Activated T-helper 1 cell treated with anti-CD3 and anti-CD28 coated beads, Interleukin-2, amount 50 U/mL, for 16 hours (primary cell): ENCODE data around the gene ANGEL2.
"Not testable (repeated sequence)": the region's sequence is repeated elsewhere in the genome, so short reads cannot be mapped to it uniquely, and the experiment has no call there.

Experiments
- DNase-seq, 2 donors: peaks; one replicate each; pipeline ENCODE4 v3.0.0-alpha.2; 2020; ENCODE audit warnings: low read depth in 1 of 2, low spot score in 1 of 2

ANGEL2 gene

GRCh38 chr1:213020016-213020415, 4.3 kb upstream of the ANGEL2 start:
- DNase-seq, result no peak

GRCh38 chr1:213019450-213019849, 3.8 kb upstream of the ANGEL2 start:
- no peak for DNase-seq

GRCh38 chr1:213017447-213018273, 2.0 kb upstream of the ANGEL2 start:
- DNase-seq, result no peak

- DNase-seq, result no peak
These were observed 1.0 kb downstream of the ANGEL2 start for GRCh38 chr1:213014642-213015041.

GRCh38 chr1:213008564-213008963, 7.1 kb downstream of the ANGEL2 start:
- DNase-seq, result no peak

- DNase-seq, result no peak
These were observed 12.4 kb downstream of the ANGEL2 start for GRCh38 chr1:213003256-213003655.

GRCh38 chr1:212994926-212995325, 20.7 kb downstream of the ANGEL2 start:
- DNase-seq, result no peak

- not testable (repeated sequence) for DNase-seq
These were observed 21.7 kb downstream of the ANGEL2 start for GRCh38 chr1:212993960-212994359.

- no peak for DNase-seq
These were observed 25.4 kb downstream of the ANGEL2 start for GRCh38 chr1:212990276-212990675.

- DNase-seq, result no peak
These were observed 27.9 kb downstream of the ANGEL2 start for GRCh38 chr1:212987702-212988322.

GRCh38 chr1:212986551-212986950, 29.1 kb downstream of the ANGEL2 start:
- no peak for DNase-seq

GRCh38 chr1:212984522-212985291, 31.0 kb downstream of the ANGEL2 start:
- no peak for DNase-seq

GRCh38 chr1:212983482-212983881, 32.2 kb downstream of the ANGEL2 start:
- no peak for DNase-seq

GRCh38 chr1:212982430-212983152, 33.1 kb downstream of the ANGEL2 start:
- no peak for DNase-seq

GRCh38 chr1:212981571-212982328, 33.9 kb downstream of the ANGEL2 start:
- DNase-seq, result no peak

GRCh38 chr1:212981025-212981495, 34.6 kb downstream of the ANGEL2 start:
- DNase-seq, result no peak

- DNase-seq, result no peak
These were observed 35.4 kb downstream of the ANGEL2 start for GRCh38 chr1:212980123-212980785.

- no peak for DNase-seq
These were observed 36.1 kb downstream of the ANGEL2 start for GRCh38 chr1:212979340-212980122.
